Ecto neural progenitor cell (in vitro differentiated cells): ENCODE results near the gene CUTA.

Experiments used
- DNase-seq: peaks from one replicate; pipeline ENCODE4 v3.0.0-alpha.2; 2018; ENCODE audit warnings: low spot score

The CUTA gene

GRCh38 chr6:33439956-33440648 is 22.2 kb upstream of the CUTA start:
- no peak for DNase-seq

- DNase-seq, result no peak
These were observed 21.2 kb upstream of the CUTA start for GRCh38 chr6:33438978-33439594.

- no peak for DNase-seq
These were observed 19.8 kb upstream of the CUTA start for GRCh38 chr6:33437666-33438065.

GRCh38 chr6:33434961-33435360 is 17.1 kb upstream of the CUTA start:
- DNase-seq, result no peak

- DNase-seq, result no peak
These were observed 15.8 kb upstream of the CUTA start for GRCh38 chr6:33433544-33434191.

- DNase-seq, result no peak
These were observed 15.2 kb upstream of the CUTA start for GRCh38 chr6:33433001-33433543.

GRCh38 chr6:33432546-33432945 is 14.6 kb upstream of the CUTA start:
- no peak for DNase-seq

DNA sequence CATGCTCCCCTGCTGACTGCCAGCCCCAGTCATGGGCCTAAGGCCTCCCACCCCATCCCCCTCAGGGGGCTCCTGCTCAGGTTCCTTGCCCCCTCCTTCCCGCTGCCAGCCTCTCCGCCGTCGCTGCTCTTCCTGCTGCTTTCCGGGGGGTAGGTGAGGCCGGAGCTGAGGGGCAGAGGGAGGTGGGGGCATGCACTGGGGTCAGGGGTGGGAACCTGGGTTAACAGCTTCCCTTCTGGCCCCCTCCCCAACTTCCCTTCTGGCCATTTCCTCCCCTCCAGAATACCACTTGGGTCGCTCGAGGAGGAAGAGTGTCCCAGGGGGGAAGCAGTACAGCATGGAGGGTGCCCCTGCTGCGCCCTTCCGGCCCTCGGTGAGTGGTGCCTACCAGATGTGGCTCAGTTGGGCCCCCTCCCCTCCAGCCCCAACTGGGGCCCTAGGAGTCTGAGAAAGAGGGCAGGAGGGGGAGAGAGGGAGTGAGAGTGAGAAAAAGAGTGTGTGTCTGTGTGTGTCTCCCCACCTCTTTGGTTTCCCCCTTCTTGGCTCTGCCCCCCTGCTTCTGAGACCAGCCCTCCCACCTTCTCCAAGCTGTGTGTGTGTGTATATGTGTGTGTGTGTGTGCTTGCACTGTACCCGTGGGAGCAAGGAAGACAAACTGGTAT is 14.1 kb upstream of the CUTA start:
- DNase-seq, result no peak

GRCh38 chr6:33430991-33431879 is 13.3 kb upstream of the CUTA start:
- DNase-seq, result peak; percentile 89

GRCh38 chr6:33430334-33430733 is 12.4 kb upstream of the CUTA start:
- DNase-seq, result no peak

- no peak for DNase-seq
These were observed 11.8 kb upstream of the CUTA start for GRCh38 chr6:33429750-33430052.

GRCh38 chr6:33428966-33429749 is 11.3 kb upstream of the CUTA start:
- DNase-seq, result no peak

DNA sequence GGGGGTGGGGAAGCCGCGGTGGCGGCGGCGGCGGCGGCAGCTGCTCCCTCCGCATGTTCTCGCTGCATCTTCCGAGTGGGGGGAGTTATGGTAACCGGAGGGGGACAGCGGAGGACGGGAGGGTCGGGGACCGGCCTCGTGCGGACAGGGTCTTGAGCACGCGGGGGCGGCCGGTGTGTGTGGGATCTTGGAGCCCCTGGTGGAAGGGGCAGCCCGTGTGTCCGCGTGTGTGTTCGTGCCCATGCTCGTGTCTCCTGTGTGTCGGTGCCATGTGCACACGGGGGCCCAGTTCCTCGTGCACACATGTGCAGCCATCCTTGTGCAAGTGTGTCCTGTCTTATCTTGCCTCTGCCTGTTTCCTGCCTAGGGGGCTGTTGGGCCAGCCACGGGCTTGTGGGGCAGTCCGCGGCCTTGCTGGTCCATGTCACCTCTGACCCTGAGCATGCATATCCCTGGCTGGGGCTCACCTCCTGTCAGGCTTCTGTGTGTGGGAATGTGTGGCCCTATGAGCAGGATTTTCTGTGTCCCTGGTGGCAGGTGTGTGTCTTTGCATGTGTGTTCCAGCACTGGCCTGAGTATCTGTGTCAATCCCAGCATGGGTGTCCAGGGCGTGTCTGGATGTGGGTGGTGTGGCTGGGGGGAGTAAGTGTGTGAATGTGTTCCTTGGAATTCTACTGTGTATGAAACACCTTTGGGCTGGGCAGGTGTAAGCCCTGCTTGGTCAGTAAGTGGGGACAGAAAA is 10.5 kb upstream of the CUTA start:
- DNase-seq, result peak; percentile 69

DNA sequence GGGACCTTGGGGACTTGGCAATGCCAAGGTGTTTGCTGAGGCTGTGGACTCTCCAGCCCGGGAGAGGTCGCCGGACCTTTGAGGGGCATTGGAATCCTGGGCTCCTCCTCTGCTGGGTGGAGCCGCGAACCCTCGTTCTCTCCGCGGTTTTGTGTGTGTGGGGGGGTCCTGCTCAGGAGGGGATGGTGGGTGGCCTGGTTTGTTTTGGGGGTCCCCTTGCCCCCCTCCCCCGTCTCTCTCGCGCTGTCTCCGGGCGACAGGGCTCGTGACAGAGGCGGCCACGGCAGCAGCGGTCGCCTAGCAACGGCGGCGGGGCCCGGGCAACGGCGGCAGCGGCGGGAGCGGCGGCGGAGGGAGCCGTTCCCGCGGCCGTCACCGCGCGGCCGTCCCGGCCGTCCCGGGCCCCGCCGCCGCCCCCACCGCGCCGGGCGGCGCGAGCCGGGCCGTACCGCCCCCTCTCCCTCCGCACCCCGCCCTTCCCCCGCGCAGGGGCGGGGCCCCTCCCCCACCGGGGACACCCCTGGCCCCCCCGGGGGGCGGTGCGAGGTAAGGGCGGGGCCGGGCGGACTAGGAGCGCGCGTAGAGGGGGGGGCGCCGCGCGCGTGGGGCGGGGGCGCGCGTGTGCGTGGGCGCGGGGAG is 9.8 kb upstream of the CUTA start:
- DNase-seq, result peak; percentile 78

DNA sequence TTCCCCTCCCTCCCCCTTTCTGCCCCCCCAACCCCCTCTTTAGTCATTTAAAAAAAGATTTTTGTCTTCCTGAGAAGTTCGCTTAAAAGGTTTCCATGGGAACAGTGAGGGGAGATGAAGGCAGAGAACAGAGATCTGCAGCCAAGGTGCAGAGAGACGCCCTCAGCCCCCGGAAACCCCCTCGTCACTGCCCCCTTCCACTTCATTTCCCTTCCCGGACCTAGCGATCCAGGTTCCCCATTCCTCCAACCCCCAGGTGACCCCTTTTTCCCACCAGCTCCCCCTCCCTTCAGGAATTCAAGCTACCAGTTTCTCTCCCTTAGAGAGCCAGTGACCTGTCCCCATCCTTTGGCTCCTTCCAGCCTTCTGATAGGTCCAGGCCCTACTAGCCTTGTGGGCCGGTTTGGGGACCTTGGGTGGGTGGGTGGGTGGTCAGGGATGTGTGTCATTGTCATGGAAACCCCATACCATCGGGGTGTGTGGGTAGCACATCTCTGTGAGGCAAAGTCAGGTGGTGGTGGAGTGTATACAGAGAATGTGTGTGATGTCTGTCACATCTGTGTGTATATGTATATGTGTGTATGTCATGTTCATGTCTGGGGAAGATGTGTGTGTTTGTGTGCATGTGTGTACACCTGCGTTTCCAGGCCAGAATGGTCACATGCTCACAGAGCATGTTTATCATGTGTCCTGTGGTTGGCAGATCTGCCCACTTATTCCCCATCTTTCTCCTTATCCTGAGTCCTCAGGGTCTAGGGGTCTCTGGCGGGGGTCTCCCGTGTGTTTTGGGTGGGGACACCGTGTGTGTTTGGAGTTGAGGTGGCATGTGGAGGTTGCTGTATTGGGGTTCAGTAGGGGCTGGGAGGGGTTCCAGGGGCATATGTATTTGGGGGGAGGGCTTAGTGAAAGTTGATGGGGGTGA is 8.9 kb upstream of the CUTA start:
- DNase-seq, result no peak

DNA sequence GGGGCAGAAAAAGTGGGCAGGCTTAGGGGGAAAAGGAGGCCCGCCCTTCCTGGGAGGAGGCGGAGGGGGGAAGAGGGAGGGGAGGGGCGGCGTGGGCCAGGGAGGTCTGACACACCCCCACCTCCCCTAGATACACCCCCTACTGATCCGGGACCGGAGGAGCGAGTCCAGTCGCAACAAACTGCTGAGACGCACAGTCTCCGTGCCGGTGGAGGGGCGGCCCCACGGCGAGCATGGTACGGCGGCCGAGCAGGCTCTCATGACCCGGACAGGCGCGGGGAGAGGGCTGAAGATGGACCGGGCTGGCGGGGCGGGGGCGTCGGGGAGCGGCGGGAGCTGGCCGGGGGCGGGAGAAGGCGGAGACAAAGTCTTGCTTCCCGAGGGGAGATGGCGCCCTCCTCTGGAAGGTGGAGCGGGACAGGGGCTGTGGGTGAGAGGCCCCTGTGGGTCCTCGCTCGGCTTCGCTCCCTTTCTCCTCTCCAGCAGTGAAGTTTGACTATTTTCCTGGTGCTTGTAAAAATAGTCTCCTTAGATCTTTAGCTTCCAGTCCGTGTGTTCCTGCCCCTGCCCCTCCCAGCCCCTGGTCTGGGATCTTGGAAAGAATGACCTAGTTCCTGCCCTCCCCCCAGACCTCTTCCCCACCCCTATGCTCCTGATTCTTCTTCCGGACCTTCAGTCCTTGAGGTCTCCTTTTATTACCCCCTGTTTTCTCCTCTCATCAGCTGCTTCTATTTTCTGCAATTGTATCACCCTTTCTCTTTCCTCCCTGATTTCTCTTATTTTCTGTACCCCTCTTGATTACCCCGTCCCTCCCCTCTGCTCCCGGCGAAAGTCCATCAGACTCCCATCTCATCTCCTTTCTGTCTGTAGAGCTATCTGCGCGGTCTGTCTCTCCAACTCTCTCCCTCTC is 8.0 kb upstream of the CUTA start:
- peak; percentile 93 for DNase-seq

DNA sequence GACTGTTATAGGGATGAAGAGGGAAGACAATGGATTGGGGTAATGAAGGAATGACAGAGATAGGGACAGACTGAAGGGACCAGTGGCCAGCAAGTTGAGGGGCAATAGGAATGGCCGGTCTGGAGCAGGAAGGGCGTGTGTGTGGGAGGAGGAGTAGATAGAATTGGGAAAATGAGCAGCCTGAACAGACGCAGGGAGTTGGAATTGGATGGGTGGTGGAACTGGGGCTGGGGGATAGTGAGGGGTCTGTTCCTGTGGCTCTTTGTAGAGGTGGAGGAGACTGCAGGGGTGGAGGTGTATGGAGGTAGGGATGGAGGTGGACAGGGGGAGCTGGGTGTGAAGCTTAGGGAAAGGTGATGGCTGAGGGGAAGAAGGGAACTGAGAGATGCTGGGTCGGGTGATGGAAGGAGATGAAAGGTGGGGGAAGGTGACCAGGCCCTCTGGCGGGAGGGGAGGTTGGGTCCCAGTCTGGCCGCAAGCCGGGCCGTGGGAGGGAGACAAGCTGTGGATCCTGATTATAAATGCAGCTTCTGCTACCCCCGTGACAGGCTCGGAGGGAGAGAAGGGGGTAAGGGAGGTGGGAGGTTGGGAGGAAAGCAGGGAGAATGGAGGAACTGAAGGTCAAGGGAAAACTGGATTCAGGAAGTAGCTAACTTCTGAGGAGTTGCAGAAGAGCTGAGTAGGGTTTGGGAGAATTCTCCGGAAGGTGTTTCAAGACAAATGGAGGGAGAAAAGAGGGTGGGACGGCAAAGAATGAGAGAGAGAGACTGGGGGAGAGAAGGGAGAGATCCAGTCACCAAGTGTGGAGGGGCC is 7.2 kb upstream of the CUTA start:
- DNase-seq, result no peak
